ENCODE data around the gene EEA1.

EEA1 gene

DNA sequence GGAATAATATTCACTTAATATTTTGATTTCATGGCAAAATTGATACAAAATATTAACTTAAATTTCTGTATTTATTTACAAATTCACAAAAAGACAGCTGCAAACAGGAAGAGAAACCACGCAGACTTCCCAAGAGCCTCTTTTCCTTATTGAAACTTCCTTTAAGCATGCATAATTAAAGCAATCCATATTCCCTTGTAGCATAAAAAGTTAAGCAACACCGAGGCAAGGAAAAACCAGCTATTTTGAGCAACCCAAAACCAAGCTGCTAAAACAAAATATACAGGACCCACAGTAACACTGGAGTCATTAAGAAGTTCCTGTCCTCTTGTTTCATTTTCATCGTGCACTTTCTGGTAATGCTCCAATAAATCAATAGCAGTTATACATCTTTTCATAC, 58.0 kb downstream of the EEA1 start:
- TF ChIP-seq, protein P1, sequence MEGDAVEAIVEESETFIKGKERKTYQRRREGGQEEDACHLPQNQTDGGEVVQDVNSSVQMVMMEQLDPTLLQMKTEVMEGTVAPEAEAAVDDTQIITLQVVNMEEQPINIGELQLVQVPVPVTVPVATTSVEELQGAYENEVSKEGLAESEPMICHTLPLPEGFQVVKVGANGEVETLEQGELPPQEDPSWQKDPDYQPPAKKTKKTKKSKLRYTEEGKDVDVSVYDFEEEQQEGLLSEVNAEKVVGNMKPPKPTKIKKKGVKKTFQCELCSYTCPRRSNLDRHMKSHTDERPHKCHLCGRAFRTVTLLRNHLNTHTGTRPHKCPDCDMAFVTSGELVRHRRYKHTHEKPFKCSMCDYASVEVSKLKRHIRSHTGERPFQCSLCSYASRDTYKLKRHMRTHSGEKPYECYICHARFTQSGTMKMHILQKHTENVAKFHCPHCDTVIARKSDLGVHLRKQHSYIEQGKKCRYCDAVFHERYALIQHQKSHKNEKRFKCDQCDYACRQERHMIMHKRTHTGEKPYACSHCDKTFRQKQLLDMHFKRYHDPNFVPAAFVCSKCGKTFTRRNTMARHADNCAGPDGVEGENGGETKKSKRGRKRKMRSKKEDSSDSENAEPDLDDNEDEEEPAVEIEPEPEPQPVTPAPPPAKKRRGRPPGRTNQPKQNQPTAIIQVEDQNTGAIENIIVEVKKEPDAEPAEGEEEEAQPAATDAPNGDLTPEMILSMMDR (conservative IDR thresholded peaks at IDR 0.05; ENCODE audit: low read depth, low read length) = no peak
- no peak overlapping the region for H3K4me3 ChIP-seq (ENCODE audit: low read length)
- DNase-seq (ENCODE audit: low read depth) = no peak

DNA sequence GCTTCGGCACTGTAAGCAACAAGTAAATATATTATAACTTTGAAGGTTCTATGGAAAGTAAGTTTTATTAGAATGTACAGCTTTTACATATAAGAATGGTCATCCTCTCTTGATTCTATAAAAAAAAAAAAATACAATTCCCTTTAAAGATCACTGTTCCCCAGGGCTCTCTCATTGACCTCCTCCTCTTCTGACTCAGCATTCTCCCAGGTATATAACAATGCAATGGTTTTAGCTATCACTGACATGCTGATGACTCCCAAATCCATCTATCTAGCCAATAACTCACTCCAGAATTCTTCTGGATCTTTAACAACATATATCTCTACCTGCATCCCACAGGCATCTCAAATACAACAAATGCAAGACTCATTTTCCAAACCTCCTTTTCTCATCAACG, 62.7 kb downstream of the EEA1 start:
- no peak overlapping the region for H3K4me3 ChIP-seq (ENCODE audit: low read length)
- TF ChIP-seq, protein P1 (conservative IDR thresholded peaks at IDR 0.05; ENCODE audit: low read depth, low read length) = no peak
- no peak for DNase-seq (ENCODE audit: low read depth)

DNA sequence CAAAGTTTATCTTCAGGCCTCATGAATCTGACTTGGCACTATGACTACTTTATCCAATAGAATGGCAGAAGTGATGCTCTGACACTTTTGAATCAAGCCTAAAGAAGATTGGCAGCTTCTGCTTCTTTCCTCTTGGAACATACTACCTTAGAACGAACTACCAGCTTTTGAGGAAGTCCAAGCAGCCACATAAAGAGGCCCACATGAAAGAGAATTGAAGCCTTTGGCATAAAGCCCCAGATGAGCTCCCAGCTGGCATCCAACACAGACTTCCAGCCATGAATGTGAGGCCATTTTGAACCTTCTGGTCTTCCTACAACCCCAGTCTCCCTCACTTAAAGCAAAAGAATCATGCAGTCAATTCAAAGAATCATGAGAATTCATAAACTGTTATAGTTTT, 65.8 kb downstream of the EEA1 start:
- DNase-seq (ENCODE audit: low read depth) = no peak
- no peak overlapping the region for H3K4me3 ChIP-seq (ENCODE audit: low read length)
- TF ChIP-seq, protein P1 (conservative IDR thresholded peaks at IDR 0.05; ENCODE audit: low read depth, low read length) = no peak

DNA sequence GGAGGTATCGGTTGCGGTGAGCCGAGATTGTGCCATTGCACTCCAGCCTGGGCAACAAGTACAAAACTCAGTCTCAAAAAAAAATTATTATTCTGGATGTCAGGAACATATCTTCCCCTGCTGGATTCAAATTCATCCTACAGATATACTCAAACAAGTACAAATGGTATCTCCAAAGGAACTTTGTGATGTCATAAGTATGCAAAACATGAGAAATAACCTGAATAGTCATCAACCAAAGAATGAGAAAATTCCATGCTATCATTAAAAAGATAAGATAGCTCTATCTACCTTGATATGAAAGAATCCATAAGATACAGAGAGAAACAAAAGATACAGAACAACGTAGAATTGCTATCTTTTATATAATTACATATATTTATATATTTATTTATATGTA, 67.7 kb downstream of the EEA1 start:
- DNase-seq (ENCODE audit: low read depth) = no peak
- TF ChIP-seq, protein P1 (conservative IDR thresholded peaks at IDR 0.05; ENCODE audit: low read depth, low read length) = no peak

DNA sequence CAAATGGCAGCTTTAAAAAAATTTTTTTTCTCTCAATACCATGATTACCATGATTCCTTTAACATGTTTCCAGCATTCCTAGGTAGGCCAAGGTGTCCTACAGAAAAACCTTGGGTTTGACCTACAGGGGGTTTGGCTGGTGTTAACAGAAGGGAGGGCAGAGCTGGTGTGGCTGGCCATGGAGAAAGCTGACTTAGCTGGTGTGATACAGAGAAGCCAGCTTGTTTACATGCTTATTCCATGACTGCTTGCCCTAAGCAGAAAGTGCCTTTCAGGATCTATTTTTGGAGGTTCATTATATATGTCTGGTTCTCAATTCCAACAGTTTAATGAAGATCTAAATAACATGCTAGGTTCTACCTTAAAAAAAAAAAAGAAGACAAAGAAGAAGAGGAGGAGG, 68.6 kb downstream of the EEA1 start:
- no peak for DNase-seq (ENCODE audit: low read depth)
- H3K4me3 ChIP-seq (ENCODE audit: low read length) = no peak overlapping the region
- TF ChIP-seq, protein P1 (conservative IDR thresholded peaks at IDR 0.05; ENCODE audit: low read depth, low read length) = no peak

More for the DNA sequence above, 67.7 kb downstream of the EEA1 start:
- H3K4me3 ChIP-seq (ENCODE audit: low read length) = no peak overlapping the region

DNA sequence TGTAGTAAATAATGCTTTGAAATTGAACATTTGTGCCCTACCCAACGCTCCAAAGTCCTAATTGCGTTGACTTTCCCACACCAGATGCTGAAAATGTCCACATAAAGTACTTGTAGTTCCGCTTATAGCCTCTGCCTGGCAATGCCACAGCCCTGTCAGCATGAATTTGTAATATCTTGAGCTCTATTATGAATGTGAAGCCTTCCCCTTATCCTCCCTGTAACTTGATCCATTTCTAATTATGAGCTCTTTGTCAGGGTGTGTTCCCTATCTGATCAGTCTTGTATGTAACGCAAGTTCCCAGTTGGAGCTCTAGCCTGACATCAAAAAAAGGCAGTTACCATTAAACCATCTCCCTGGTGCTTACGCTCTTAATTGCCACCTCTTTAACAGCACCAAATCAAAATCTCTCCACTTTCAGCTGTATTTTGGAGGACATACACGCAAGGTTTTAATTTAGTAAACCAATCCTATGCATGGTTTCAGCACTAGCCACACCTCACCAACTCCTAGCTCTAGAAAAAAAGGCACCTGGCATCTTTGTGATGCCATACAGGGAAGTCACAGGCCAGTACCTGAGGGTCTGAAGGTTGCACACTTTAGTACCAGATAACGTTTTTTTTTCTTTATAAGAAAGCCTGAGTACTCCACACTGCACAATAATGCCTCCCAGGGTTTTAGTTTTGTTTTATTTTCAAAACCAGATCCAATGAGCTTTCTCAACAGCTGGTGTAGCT, 69.3 kb downstream of the EEA1 start:
- no peak for DNase-seq (ENCODE audit: low read depth)
- TF ChIP-seq, protein P1 (conservative IDR thresholded peaks at IDR 0.05; ENCODE audit: low read depth, low read length) = no peak
- H3K4me3 ChIP-seq (ENCODE audit: low read length) = no peak overlapping the region

DNA sequence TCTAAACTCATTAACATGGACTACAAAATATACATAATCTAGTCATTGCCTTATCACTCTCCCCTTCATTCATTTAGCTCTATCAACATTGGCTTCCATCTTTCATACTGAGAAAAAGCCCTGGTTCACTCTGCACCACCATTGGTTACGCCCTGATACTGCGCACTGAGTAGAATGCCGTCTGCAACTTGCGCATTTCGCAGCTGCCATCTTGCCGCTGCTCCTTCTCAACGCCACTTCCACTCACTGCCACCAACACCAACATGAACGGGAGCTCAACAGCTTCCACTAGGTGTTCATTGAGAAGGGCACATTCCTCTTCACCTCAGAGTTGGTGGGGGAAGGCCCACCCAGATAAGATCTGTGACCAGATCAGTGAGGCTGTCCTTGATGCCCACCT, 71.3 kb downstream of the EEA1 start:
- H3K4me3 ChIP-seq (ENCODE audit: low read length) = no peak overlapping the region
- TF ChIP-seq, protein P1 (conservative IDR thresholded peaks at IDR 0.05; ENCODE audit: low read depth, low read length) = no peak
- DNase-seq (ENCODE audit: low read depth) = no peak

All from retinal pigment epithelial cell (primary cell).